Glomerular endothelial cell (primary cell): ENCODE results near the gene FGD3. TPM values are rescaled to one million over a fixed set of nuclear protein-coding genes. Genes with fewer than 3 reads are reported as not detected.

Experiments used
- DNase-seq: peaks from one replicate; pipeline ENCODE4 v3.0.0-alpha.2; 2011; ENCODE audit warnings: low read depth, low spot score; ENCODE audit errors: extremely low read depth
- total RNA-seq: library from RNA; depleted of rRNA; stranded (reverse); fragments of >200 nt; gene quantifications from 2 replicates; pipeline ENCODE4 v1.2.3, GENCODE V29; 2015

The FGD3 gene
- total RNA-seq, 1 donor from 2014 or later, result not detected

DNA sequence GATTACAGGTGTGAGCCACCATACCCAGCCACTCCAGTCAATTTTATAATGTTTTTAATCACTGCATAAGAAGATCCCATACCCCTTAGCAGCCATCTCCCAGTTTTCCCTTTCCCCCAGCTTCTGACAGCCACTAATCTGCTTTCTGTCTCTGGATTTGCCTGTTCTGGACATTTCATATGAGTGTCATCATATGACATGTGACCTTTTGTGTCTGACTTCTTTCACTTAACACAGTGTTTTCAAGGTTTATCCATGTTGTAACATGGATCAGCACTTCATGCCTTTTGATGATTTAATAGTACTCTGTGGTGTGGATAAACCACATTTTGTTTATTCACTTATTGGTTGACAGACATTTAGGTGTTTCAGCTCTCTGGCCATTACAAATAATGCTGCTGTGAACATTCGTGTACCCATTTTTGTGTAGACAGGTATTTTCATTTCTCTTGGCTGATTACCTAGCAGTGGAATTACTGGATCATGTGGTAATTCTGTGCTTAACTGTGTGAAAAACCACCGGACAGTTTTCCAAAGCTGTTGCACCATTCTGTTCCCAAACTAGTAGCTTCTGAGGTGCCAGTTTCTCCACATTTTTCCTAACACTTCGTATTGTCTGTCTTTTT, 119.8 kb downstream of the FGD3 start:
- DNase-seq, result no peak

DNA sequence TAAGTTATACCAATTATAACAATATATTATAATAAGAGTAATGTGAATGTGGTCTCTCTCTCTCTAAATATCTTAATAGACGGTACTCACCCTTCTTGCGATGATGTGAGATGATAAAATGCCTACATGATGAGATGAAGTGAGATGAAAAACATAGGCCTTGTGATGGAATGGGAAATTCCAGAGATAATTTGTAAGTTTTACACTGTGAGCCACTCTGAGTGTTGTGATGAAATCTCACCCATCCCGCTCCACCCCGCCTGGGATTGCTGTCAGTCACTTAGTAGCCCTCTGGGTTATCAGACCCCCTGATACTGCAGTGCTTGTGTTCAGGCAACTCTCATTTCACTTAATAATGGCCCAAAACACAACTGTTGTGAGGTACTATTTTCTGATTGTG, 121.6 kb downstream of the FGD3 start:
- DNase-seq, result no peak

DNA sequence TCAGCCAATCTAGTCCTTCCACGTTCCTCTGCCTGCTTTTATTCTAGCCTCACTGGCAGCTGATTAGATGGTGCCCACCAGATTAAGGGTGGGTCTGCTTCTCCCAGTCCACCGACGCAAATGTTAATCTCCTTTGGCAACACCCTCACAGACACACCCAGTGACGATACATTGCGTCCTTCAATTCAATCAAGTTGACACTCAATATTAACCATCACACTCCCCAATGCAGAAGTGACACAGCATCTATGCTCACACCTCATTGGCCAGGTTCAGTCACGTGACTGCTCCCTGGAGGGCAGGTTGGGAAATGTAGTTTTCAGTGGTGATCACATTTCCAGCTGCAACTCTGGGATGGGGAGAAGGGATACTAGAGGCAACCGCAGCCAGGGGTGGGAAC, 124.1 kb downstream of the FGD3 start:
- DNase-seq, result no peak

DNA sequence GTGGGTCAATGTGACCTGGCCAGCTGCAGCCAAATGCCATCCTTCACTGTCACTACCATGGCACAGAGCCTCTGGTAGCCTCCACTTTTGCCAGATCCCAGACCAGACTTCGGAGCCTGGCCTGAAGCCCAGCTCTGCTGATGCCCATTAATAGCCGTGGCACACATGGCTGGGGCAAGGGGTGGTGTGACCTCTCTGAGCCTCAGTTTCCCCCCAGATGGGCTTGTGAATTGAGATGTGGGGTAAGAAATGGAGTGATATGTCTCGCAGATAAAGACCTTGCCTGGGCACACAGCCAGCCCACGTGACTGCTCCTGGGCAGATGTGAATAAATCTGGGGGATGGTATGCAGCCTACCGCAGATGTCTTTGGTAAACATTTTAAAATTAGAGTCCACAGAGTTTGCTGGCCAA, 125.1 kb downstream of the FGD3 start:
- DNase-seq, result no peak

DNA sequence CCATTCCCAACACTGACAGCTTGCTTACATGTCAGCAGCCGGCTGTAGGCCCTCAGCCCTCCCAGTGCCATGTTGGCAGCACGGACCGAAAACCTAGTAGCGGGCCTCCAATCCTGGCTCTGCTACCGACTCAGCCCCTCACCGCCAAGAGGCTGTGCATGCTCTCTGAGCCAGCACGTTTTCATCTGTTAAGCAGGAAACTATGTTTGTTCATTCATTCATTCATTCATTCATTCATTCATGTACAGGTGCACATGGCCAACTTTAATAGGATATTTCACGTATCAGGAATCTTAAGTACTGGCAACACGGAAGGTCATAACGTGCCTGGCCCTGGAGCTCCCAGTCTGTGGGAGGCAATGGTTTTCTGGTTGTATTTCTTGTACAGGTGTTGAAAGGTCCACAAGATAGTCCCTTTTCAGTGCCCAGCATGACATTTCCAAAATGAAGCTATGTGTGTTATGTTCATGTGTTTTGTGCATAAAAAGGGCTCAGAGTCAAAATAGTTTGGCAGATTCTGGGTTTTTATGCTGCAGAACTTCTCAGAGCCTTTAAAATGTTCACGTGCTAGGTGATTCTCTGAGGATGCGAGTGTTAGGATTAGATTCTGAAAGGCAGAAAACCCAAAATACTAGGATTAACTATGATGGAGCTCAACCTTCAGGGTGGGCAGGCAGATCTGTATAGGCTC, 128.9 kb downstream of the FGD3 start:
- DNase-seq, result no peak

DNA sequence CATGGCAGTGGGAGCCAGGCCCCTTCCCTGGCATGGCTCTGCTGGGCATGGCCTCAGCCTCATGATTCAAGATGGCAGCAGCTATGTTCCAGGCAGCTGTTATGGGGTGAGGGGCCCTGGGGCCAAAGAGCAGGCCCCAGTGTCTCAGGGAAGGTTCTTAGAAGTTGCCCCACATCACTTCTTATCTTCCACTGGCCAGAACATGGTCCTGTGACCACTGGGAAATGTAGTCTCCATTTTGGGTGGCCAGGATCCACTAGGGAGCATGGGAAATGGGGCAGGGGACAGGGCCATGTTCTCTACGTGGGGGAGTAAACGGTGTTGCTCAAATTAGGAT, 129.4 kb downstream of the FGD3 start:
- DNase-seq, result no peak

DNA sequence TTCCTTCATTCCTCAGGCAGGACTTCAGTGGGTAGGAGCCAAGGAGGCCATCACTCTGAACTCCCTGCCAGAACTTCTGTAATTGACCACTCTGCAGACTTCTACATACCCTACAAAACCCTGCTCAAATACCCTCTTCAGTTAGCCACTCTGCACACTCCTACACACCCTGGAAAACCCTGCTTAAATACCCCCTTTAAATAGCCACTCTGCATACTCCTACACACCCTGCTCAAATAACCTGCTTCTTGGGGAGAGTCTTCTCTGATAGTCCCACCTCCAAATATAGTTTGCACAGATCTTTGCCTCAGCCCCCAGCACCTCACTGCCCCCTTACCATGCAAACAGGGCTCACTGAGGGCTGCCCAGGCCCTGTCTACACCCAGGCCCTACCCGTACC, 130.0 kb downstream of the FGD3 start:
- DNase-seq, result no peak

DNA sequence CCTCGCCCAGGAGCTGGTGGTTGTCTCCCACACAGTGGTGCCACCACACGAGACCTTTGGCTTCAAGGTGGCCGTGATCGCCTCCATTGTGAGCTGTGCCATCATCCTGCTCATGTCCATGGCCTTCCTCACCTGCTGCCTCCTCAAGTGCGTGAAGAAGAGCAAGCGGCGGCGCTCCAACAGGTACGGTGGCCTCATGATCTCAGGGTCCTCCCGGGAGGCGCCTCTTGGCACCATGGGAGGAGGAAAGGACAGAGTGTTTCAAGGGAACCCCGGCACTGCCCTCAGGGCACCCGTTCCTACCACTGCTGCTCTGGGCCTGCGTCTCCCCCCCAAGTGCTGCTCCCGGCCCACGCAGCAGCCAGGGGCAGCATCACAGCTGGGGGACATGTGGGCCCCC, 130.5 kb downstream of the FGD3 start:
- DNase-seq, result no peak

DNA sequence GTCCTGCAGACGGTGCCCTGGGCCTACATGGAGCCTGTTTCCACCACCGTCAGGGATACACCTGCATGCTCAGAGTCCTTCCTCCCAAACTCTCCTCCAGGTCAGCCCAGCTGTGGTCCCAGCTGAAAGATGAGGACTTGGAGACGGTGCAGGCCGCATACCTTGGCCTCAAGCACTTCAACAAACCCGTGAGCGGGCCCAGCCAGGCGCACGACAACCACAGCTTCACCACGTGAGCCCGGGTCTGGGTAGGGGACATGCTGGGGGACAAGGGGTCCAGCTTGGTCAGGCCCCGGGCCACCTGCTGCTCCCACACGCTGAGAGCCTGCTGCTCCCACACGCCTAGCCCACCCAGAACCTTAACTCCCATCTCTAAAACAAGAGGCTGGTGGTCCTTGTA, 132.0 kb downstream of the FGD3 start:
- DNase-seq, result no peak

DNA sequence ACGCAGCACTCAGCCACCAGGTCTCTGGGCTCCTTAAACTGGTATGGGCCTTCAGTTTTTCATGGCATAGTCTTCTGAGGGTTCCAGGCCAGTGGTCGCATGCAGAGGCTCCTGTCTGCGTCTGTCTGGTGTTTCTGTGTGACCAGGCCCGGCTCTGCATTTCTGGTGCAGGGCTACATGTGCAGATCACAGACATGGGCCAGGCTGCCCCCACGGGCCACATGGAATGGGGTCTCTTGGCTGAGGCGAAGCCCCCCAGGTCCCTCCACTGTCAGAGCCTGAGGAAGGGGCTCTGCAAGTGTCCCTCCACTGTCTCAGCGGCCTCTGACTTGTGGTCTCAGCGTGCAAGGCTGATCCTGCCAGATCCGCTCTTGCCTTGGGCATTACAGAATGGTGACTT, 133.1 kb downstream of the FGD3 start:
- no peak for DNase-seq

DNA sequence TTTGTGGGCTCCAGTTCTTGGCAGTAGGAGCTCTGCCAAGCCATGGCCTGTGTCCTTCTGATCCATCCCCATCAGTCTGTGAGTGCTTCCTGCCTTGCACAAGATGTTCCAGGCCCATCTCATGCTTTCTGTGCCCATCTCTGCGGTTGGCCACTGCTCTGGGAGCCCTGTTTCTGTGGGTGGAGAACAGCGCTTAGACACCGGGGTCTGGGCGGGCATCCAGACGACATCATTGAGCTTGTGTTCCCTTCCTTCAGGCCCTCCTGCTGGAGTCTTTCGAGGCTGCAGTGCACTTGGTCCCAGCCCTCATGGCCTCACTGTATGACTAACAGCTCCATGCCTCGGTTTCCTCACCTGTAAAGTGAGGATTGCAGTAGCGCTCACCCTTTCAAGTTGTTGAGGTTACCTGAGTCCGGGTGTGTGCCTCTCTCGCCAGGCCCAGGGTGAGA, 133.8 kb downstream of the FGD3 start:
- DNase-seq, result no peak

DNA sequence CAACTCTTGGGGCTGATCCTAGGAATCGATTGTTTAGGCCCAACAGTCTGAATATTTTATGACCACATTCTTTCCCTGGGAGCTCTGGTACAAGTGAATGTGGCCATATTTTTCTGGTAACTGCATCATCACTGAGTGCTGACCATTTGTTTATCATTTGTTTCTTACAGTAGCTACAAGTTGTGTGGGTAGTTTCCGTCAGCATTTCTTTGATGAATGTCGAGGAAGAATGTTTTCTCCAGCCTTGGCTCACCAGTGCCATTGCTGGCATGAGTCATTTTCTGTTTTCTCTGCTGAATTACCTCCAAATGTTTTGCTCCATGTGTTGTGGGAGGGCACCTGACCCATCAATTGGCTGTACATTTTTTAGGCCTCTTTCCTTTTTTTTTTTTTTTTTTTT, 134.6 kb downstream of the FGD3 start:
- no peak for DNase-seq

DNA sequence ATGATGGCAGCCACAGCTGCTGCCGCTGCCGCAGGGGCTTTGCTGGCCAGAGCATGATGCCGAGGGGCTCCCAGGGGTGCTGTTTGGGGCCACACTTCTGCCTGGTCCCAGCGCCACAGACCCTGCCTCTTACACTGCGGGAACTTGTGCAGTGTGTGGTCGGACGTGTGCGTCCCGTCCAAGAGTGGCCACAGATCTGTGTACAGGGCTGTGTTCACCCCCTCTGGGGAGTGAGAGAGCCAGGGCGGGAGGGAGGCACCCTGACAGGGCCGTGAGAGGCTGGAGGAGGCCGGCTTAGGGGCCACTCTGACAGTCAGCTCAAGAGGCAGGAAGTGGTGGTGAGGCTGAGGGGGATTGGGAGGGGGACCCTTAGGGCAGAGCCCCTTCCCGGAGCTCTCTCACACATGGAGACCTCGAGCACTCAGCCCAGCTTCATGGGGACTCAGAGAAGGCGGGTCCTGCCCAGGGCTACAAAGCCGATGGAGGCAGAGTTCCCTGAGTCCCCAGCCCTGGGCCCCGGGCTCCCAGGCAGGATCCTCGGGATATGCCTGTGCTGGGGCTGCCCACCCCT, 135.6 kb downstream of the FGD3 start:
- DNase-seq, result no peak

DNA sequence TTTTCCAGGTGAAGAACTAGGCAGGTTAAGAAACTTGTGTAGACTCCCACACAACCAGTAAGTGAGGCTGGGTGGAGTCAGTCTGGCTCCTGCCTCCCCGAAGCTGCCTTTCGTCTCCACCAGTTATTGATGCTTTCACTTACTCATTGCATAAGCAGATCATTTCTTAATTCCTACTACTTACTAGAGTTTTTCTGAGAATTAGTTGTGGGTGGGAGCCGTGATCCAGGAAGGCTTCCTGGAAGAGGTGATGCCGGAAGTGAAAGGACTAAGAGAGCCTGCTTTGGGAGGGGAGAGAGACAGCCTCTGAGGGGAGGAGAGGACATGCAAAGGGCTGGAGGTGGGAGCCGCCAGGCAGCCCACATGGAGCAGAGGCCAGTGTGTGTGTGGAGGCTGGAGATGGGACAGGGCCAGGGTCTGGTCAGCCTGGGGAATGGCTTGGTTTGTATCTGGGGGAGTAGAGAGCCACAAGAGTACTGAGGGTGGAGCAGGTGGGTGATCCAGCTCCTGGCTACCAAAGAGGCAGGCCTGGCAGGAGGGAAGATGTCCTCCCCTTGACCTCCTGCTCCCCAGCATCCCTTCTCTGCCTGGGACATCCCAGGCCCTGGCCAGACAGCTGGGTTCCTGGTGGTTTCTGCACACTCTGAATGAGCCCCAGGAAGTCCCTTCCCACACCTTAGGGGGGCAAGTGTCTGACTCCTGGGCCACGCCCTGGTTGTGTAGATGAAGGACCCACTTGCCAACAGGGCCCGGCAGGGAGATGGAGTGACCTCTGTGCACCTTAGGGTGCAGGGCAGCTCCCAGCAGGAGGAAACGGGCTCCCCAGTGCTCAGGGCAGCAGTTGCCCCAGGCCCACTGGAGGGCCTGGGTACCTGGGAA, 136.5 kb downstream of the FGD3 start:
- DNase-seq, result no peak

DNA sequence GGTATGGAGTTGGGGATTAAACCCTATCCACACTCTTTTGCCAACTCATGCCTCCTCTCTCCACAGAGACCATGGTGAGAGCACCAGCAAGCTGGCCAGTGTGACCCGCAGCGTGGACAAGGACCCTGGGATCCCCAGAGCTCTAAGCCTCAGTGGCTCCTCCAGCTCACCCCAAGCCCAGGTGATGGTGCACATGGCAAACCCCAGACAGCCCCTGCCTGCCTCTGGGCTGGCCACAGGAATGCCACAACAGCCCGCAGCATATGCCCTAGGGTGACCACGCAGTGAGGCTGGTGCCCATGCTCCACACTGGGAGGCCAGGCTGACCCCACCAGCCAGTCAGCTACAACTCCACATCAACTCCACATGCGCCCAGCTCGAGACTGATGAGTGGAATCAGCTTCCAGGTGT, 137.2 kb downstream of the FGD3 start:
- DNase-seq, result no peak

DNA sequence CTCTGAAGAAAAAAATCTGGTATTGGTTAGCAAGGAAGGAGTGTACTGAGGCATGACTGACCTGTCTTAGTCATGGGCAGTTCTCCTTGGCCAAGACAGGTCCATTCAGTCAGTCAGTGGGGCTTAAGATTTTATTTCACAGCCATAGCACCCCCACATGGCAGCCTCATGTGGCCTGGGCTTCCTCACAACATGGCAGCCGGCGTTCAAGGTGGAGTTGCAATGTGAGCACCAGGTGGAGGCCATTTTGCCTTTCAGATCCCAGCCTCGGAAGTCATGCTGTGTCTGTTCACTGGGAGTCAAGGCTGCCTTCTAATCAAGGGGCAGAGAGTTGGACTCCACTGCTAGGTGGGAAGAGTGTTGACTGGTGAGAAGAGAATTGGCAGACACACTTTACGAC, 138.4 kb downstream of the FGD3 start:
- no peak for DNase-seq

Other genes with a start within 250 kb of the FGD3 start
- gene BICD2, start 182.7 kb upstream of the FGD3 start, total RNA-seq, result 45.6 and 51.4 TPM in 2 replicates
- 9.0 and 9.1 TPM in 2 replicates for gene ZNF484, start 69.5 kb upstream of the FGD3 start, total RNA-seq
- not detected in 2 replicates for gene SUSD3, start 111.2 kb downstream of the FGD3 start, total RNA-seq
- 97.3 and 133 TPM in 2 replicates for gene CARD19, start 148.7 kb downstream of the FGD3 start, total RNA-seq
- 150 and 154 TPM in 2 replicates for gene NINJ1, start 186.7 kb downstream of the FGD3 start, total RNA-seq
- gene WNK2, start 236.6 kb downstream of the FGD3 start, total RNA-seq, result 0.06 TPM in 1 of 2 replicates, not detected in the other